ENCODE data around the gene FYN. TPM values are rescaled to one million over a fixed set of nuclear protein-coding genes. Genes with fewer than 3 reads are reported as not detected.

FYN gene
- total and polyA plus RNA-seq, 4 donors, result 11.2 to 28.3 (median 19.7) TPM

GRCh38 chr6:111673532-111673931 lies 199.7 kb downstream of the FYN start:
- H3K9ac ChIP-seq (ENCODE audit: low read depth in 1 of 2, low read length in 2 of 2), result no peak overlapping the region
- H3K4me3 ChIP-seq (ENCODE audit: low read depth in 1 of 3, low read length in 3 of 3), result no peak overlapping the region
- peaks cover 3 to 35% (median 26%) of the 10 kb centered on the region in 4 donors for H3K36me3 ChIP-seq (ENCODE audit: control insufficient read depth in 4 of 4, insufficient read depth in 3 of 4, low read depth in 1 of 4, low read length in 3 of 4)
- TF ChIP-seq HNF4A (conservative IDR thresholded peaks at IDR 0.05) (no peak), REST (IDR thresholded peaks at IDR 0.05) (no peak), EGR1 (IDR thresholded peaks at IDR 0.05; ENCODE audit: low read depth in 2 of 2) (no peak), FOXA2 (IDR thresholded peaks at IDR 0.05) (no peak), RAD21 (IDR thresholded peaks at IDR 0.05) (no peak), GABPA (IDR thresholded peaks at IDR 0.05 in 1 of 2, conservative IDR thresholded peaks at IDR 0.05 in 1 of 2) (no peak), JUND (IDR thresholded peaks at IDR 0.05) (no peak), NR2F2 (IDR thresholded peaks at IDR 0.05) (no peak), YY1 (IDR thresholded peaks at IDR 0.05) (no peak), FOXA1 (IDR thresholded peaks at IDR 0.05) (no peak), TAF1 (conservative IDR thresholded peaks at IDR 0.05) (no peak), ZBTB33 (IDR thresholded peaks at IDR 0.05) (no peak)
- peaks cover 3 to 17% (median 14%) of the 10 kb centered on the region in 4 donors for H3K4me1 ChIP-seq (ENCODE audit: control insufficient read depth in 4 of 4, insufficient read depth in 4 of 4, low read length in 3 of 4)
- H3K27ac ChIP-seq (ENCODE audit: low read depth in 1 of 2, low read length in 2 of 2), result no peak overlapping the region
- DNase-seq (ENCODE audit: low spot score), result no peak
- WGBS, result 92% methylated on average over 8 of the region's 8 CpGs
- no peaks in the 10 kb centered on the region for H3K27me3 ChIP-seq (ENCODE audit: control insufficient read depth in 4 of 4, insufficient read depth in 4 of 4, low read length in 3 of 4)
- H3K9me3 ChIP-seq (ENCODE audit: control insufficient read depth in 4 of 4, low read length in 3 of 4), result no peaks in the 10 kb centered on the region

- TF ChIP-seq ZBTB33 (IDR thresholded peaks at IDR 0.05) (no peak), REST (IDR thresholded peaks at IDR 0.05) (no peak)
- Histone ChIP-seq H3K27ac (ENCODE audit: low read depth in 1 of 2, low read length in 2 of 2) (no peak overlapping the region), H3K36me3 (ENCODE audit: control insufficient read depth in 4 of 4, insufficient read depth in 3 of 4, low read depth in 1 of 4, low read length in 3 of 4) (peaks cover 3 to 35% (median 27%) of the 10 kb centered on the region in 4 donors), H3K27me3 (ENCODE audit: control insufficient read depth in 4 of 4, insufficient read depth in 4 of 4, low read length in 3 of 4) (no peaks in the 10 kb centered on the region), H3K9me3 (ENCODE audit: control insufficient read depth in 4 of 4, low read length in 3 of 4) (no peaks in the 10 kb centered on the region), H3K4me3 (ENCODE audit: low read depth in 1 of 3, low read length in 3 of 3) (no peak overlapping the region), H3K9ac (ENCODE audit: low read depth in 1 of 2, low read length in 2 of 2) (no peak overlapping the region), H3K4me1 (ENCODE audit: control insufficient read depth in 4 of 4, insufficient read depth in 4 of 4, low read length in 3 of 4) (peaks cover 1 to 12% (median 11%) of the 10 kb centered on the region in 4 donors)
- 90% methylated on average over 17 of the region's 17 CpGs for WGBS
- no peak for DNase-seq (ENCODE audit: low spot score)
Measured at GRCh38 chr6:111672761-111673450, 200.3 kb downstream of the FYN start.
